GM10266 (cell line): Measurements from ENCODE around the gene YAF2.

Source experiments
- DNase-seq: peaks from one replicate; pipeline ENCODE4 v3.0.0; 2012; ENCODE audit errors: extremely low spot score
- CTCF ChIP-seq: IDR thresholded peaks from 2 replicates; pipeline ENCODE4 v1.5.1; 2012; ENCODE audit warnings: mild to moderate bottlenecking, low read depth; ENCODE audit not compliant: control insufficient read depth, insufficient read depth; ENCODE audit errors: missing control alignments

YAF2 gene

GRCh38 chr12:42238240-42239140, at the start of gene YAF2:
TSS of gene YAF2 (minus strand) at chr12:42238248. CDS start at chr12:42238180, 68 bp downstream.
- TF ChIP-seq CTCF, result no peak
- DNase-seq, result peak; percentile 96

- TF ChIP-seq CTCF, result no peak
Measured at GRCh38 chr12:42286741-42287140, 48.7 kb upstream of the YAF2 start.

DNA sequence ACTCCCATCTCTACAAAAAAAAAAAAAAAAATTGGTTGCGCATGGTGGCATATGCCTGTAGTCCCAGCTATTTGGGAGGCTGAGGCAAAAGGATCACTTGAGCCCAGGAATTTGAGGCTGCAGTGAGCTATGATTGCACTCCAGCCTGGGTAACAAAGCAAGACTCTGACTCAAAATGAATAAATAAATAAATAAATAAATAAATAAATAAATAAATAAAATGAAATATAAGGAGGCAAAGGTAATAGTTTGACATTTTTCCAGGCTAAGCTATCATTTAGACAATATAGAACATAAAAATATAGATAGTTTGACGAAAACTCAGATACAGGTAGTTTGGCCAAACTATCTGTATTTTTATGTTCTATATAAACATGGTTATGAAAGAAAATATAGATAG, 47.4 kb upstream of the YAF2 start:
- no peak for DNase-seq
- TF ChIP-seq CTCF, result no peak

More at GRCh38 chr12:42286741-42287140, 48.7 kb upstream of the YAF2 start:
- DNase-seq, result no peak

DNA sequence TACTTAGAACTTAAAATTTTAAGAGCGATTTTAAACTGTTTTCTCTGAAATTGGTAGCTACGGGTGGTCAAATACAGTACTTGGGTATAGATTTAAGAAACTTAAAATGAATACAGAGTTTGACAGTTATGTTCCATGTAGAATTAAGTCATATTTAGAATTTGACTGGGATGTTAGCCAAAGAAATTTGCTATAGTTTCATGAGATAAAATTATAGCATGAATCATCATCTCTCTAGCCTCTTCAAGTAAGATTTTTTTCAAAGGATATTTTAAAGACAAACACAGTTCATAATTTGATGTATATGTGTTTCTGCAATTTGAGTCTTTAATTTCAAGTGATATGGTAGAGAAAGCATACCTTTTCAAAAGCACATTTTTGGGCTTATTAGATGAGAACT, 46.8 kb upstream of the YAF2 start:
- DNase-seq, result no peak
- TF ChIP-seq CTCF, result no peak

- no peak for TF ChIP-seq CTCF
- DNase-seq, result no peak
Measured at GRCh38 chr12:42284157-42284556, 46.1 kb upstream of the YAF2 start.

GRCh38 chr12:42283739-42284138, 45.7 kb upstream of the YAF2 start:
- DNase-seq, result no peak
- no peak for TF ChIP-seq CTCF

DNA sequence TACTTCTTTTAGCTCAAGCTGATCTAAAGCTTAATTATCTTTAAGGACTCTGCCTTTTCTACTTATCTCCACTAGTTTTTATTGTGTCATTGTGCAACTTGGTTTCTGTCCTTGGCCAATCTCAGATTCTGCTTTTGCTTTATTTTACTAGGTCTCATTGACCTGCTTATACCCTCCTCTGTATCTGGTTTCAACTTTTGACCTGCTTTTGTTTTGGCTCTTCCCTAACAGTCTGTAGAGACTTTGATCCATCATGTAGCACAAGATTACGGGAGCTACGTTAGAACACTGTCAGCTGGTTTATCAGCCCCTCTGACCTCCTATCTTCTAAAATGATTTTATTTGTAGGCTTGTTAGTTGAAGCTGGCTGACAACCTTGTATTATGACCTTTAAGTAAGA, 44.2 kb upstream of the YAF2 start:
- no peak for TF ChIP-seq CTCF
- DNase-seq, result no peak
